Chondrocyte (in vitro differentiated cells): ENCODE measurements around the gene GAN. TPM values are rescaled to one million over a fixed set of nuclear protein-coding genes. Genes with fewer than 3 reads are reported as not detected.
A peak's percentile ranks its signal among the peaks of the same experiment; 100 is the strongest.

Experiments
- DNase-seq: peaks from one replicate; pipeline ENCODE4 v3.0.0; 2021; ENCODE audit warnings: mixed read lengths, low spot score
- H3K27ac Mint-ChIP-seq: one replicate; pipeline ENCODE4 v1.8.0; 2021; ENCODE audit warnings: mild to moderate bottlenecking, moderate library complexity, mixed read lengths; ENCODE audit not compliant: unreplicated experiment
- H3K27me3 Mint-ChIP-seq: 2 replicates; pipeline ENCODE4 v1.8.0; 2021; ENCODE audit warnings: low read depth, mixed read lengths
- H3K36me3 Mint-ChIP-seq: 2 replicates; pipeline ENCODE4 v1.8.0; 2021; ENCODE audit warnings: low read depth, mixed read lengths
- H3K4me1 Mint-ChIP-seq: 2 replicates; pipeline ENCODE4 v1.8.0; 2021; ENCODE audit warnings: low read depth, mild to moderate bottlenecking, mixed read lengths
- H3K4me3 Mint-ChIP-seq: one replicate; pipeline ENCODE4 v1.8.0; 2021; ENCODE audit warnings: mild to moderate bottlenecking, moderate library complexity, mixed read lengths; ENCODE audit not compliant: unreplicated experiment
- H3K9me3 Mint-ChIP-seq: 2 replicates; pipeline ENCODE4 v1.8.0; 2021; ENCODE audit warnings: low read depth, mixed read lengths
- CTCF ChIP-seq: fragments of 200-600 bp; sonication (generic); IDR thresholded peaks from 2 replicates; pipeline ENCODE4 v1.5.0; 2021; ENCODE audit warnings: antibody characterized with exemption, mild to moderate bottlenecking, moderate library complexity
- total RNA-seq: library from RNA; stranded (reverse); gene quantifications from 3 replicates; pipeline ENCODE4 v1.2.1, GENCODE V29; 2021

The GAN gene
- total RNA-seq, 1 donor from 2014 or later: 18.0 TPM

GRCh38 chr16:81277541-81278080 lies 37.2 kb upstream of the GAN start:
- DNase-seq: no peak
- no peaks in the 10 kb centered on the region for H3K4me1 Mint-ChIP-seq
- H3K36me3 Mint-ChIP-seq: no peaks in the 10 kb centered on the region
- TF ChIP-seq CTCF: no peak
- H3K4me3 Mint-ChIP-seq: no peak overlapping the region
- H3K27me3 Mint-ChIP-seq: peaks cover 1% of the 10 kb centered on the region
- no peak overlapping the region for H3K27ac Mint-ChIP-seq
- H3K9me3 Mint-ChIP-seq: no peaks in the 10 kb centered on the region

DNA sequence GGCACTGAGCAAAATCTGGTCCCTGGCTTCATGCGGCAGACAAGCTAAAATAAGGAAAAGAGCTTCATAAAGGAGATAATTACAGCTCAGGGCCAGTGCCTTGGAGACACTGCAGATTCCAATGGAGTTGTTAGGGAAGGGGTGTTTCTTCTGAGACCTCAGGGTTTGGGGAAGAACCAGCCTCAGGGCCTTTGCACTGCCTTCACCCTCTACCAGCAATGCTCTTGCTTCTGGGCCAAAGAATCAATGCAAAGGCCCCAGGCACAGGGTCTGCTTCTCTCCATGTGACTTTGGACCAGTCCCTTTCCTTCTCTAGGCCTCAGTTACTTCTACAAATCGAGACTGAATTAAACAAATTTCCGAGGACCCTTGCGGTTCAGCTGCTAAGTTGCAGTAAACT lies 36.2 kb upstream of the GAN start:
- Mint-ChIP-seq H3K36me3 (no peaks in the 10 kb centered on the region), H3K27ac (no peak overlapping the region), H3K4me3 (no peak overlapping the region), H3K27me3 (no peaks in the 10 kb centered on the region), H3K4me1 (no peaks in the 10 kb centered on the region), H3K9me3 (no peaks in the 10 kb centered on the region)
- DNase-seq: no peak
- TF ChIP-seq CTCF: no peak

DNA sequence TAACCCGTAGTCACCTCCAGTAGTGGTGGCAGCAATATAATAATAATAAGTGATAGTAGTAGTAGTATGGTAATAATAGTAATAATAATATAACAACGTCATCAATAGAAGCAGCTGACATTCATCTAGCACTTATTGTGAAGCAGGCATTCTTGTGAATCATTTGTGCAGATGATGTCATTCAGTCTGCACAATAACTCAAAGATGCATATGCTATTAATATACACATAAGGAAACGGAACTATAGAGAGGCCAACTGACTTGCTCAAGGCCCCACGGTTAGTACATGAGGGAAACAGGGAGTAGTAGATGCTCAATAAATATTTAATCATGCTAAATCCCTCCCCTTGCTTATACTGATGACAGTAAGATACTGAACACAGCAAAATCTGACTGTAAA lies 35.4 kb upstream of the GAN start:
- no peak overlapping the region for H3K4me3 Mint-ChIP-seq
- no peaks in the 10 kb centered on the region for H3K36me3 Mint-ChIP-seq
- no peaks in the 10 kb centered on the region for H3K4me1 Mint-ChIP-seq
- H3K9me3 Mint-ChIP-seq: no peaks in the 10 kb centered on the region
- H3K27me3 Mint-ChIP-seq: no peaks in the 10 kb centered on the region
- no peak for DNase-seq
- no peak overlapping the region for H3K27ac Mint-ChIP-seq
- TF ChIP-seq CTCF: no peak

- no peaks in the 10 kb centered on the region for H3K27me3 Mint-ChIP-seq
- no peak for TF ChIP-seq CTCF
- H3K4me3 Mint-ChIP-seq: no peak overlapping the region
- DNase-seq: no peak
- no peaks in the 10 kb centered on the region for H3K36me3 Mint-ChIP-seq
- no peak overlapping the region for H3K27ac Mint-ChIP-seq
- H3K4me1 Mint-ChIP-seq: no peaks in the 10 kb centered on the region
- no peaks in the 10 kb centered on the region for H3K9me3 Mint-ChIP-seq
Measured at GRCh38 chr16:81280393-81280792, 34.4 kb upstream of the GAN start.

DNA sequence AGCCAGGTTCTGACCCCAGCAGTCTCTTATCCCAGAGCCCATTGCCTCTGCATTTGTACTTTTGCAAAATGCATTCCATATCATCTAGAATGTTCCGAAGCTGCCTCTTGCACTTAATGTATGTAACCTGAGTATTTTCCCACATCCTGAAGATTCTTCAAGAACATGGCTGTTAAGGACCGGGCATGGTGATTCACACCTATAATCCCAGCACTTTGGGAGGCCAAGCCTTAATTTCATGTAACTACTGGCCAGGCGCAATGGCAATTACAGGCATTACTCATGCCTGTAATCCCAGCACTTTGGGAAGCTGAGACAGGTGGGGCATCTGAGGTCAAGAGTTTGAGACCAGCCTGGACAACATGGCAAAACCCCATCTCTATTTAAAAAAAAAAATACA lies 31.7 kb upstream of the GAN start:
- Mint-ChIP-seq H3K4me3 (no peak overlapping the region), H3K27ac (no peak overlapping the region), H3K4me1 (no peaks in the 10 kb centered on the region), H3K9me3 (no peaks in the 10 kb centered on the region), H3K36me3 (no peaks in the 10 kb centered on the region), H3K27me3 (peaks cover 2% of the 10 kb centered on the region)
- no peak for TF ChIP-seq CTCF
- DNase-seq: peak; percentile 18
